GM18867 (cell line): Measurements from ENCODE around the gene KCNT2.
"Not testable (repeated sequence)": the region's sequence is repeated elsewhere in the genome, so short reads cannot be mapped to it uniquely, and the experiment has no call there.

Source experiments
- ATAC-seq: cut with Tn5 transposase; IDR thresholded peaks from one replicate; pipeline ENCODE4 v1.9.1; 2021; ENCODE audit warnings: mild to moderate bottlenecking, moderate library complexity; ENCODE audit not compliant: unreplicated experiment

Gene KCNT2

GRCh38 chr1:196608390-196609369, at the start of gene KCNT2:
Gene KCNT2 (minus strand): TSS chr1:196608440. CDS start chr1:196608309, 131 bp downstream.
- ATAC-seq: no peak

GRCh38 chr1:196655494-196655893, 47.3 kb upstream of the KCNT2 start:
- no peak for ATAC-seq

GRCh38 chr1:196655071-196655470, 46.8 kb upstream of the KCNT2 start:
- no peak for ATAC-seq

GRCh38 chr1:196654271-196654670, 46.0 kb upstream of the KCNT2 start:
- no peak for ATAC-seq

- ATAC-seq: no peak
Observed at GRCh38 chr1:196651637-196652215, 43.5 kb upstream of the KCNT2 start, which contains the start of gene CFH. Gene CFH (plus strand): TSS chr1:196652043. CDS start chr1:196652118, 75 bp downstream.

GRCh38 chr1:196651079-196651478, 42.8 kb upstream of the KCNT2 start:
- ATAC-seq: no peak

- no peak for ATAC-seq
Observed at GRCh38 chr1:196650403-196650802, 42.2 kb upstream of the KCNT2 start.

- no peak for ATAC-seq
Observed at GRCh38 chr1:196649990-196650389, 41.8 kb upstream of the KCNT2 start.

GRCh38 chr1:196640976-196641375, 32.7 kb upstream of the KCNT2 start:
- ATAC-seq: no peak

- ATAC-seq: not testable (repeated sequence)
Observed at GRCh38 chr1:196639291-196639690, 31.1 kb upstream of the KCNT2 start.

GRCh38 chr1:196638466-196638865, 30.2 kb upstream of the KCNT2 start:
- ATAC-seq: no peak

- no peak for ATAC-seq
Observed at GRCh38 chr1:196637606-196638005, 29.4 kb upstream of the KCNT2 start.

- no peak for ATAC-seq
Observed at GRCh38 chr1:196628838-196629237, 20.6 kb upstream of the KCNT2 start.

- ATAC-seq: no peak
Observed at GRCh38 chr1:196623079-196623478, 14.8 kb upstream of the KCNT2 start.

GRCh38 chr1:196619721-196620120, 11.5 kb upstream of the KCNT2 start:
- ATAC-seq: no peak

- ATAC-seq: no peak
Observed at GRCh38 chr1:196611873-196612272, 3.6 kb upstream of the KCNT2 start.

- ATAC-seq: no peak
Observed at GRCh38 chr1:196609370-196609737, 1.1 kb upstream of the KCNT2 start.

- ATAC-seq: no peak
Observed at GRCh38 chr1:196607981-196608380, 259 bp downstream of the KCNT2 start.

GRCh38 chr1:196603651-196604050, 4.6 kb downstream of the KCNT2 start:
- no peak for ATAC-seq

GRCh38 chr1:196598942-196599748, 9.1 kb downstream of the KCNT2 start:
- ATAC-seq: no peak

- no peak for ATAC-seq
Observed at GRCh38 chr1:196594700-196595099, 13.5 kb downstream of the KCNT2 start.
